Lung (tissue), 12 donors: Measurements from ENCODE around the gene KANK2. TPM values are rescaled to one million over a fixed set of nuclear protein-coding genes. Genes with fewer than 3 reads are reported as not detected.
"Not testable (repeated sequence)": the region's sequence is repeated elsewhere in the genome, so short reads cannot be mapped to it uniquely, and the experiment has no call there.

Source experiments
- ATAC-seq: fragments of 200-7000 bp; cut with Tn5 transposase; one replicate; pipeline ENCODE4 v1.9.1; 2020; ENCODE audit warnings: moderate number of reproducible peaks; ENCODE audit not compliant: insufficient read depth, low FRiP score
- DNase-seq, 3 donors: peaks; one replicate each; pipeline ENCODE4 v3.0.0-alpha.2; 2013 to 2017
- H3K27ac ChIP-seq, 2 donors: one replicate each; pipeline ENCODE4 v1.5.1; 2013; ENCODE audit warnings: mild to moderate bottlenecking in 2 of 2, moderate library complexity in 2 of 2, control low read depth in 1 of 2, inconsistent platforms in 1 of 2, low read depth in 1 of 2, low read length in 1 of 2
- H3K27me3 ChIP-seq, 3 donors: one replicate each; pipeline ENCODE4 v1.5.1; 2013; ENCODE audit warnings: low read length in 2 of 3; ENCODE audit not compliant: control insufficient read depth in 3 of 3, insufficient read depth in 3 of 3
- H3K36me3 ChIP-seq, 4 donors: one replicate each; pipeline ENCODE4 v1.5.1; 2013; ENCODE audit warnings: low read length in 4 of 4, mild to moderate bottlenecking in 1 of 4, moderate library complexity in 1 of 4; ENCODE audit not compliant: control insufficient read depth in 4 of 4, insufficient read depth in 4 of 4
- H3K4me1 ChIP-seq, 5 donors: one replicate each; pipeline ENCODE4 v1.5.1; 2013; ENCODE audit warnings: low read length in 5 of 5, mild to moderate bottlenecking in 2 of 5, moderate library complexity in 1 of 5; ENCODE audit not compliant: control insufficient read depth in 5 of 5, insufficient read depth in 5 of 5
- H3K4me3 ChIP-seq: one replicate; pipeline ENCODE4 v1.5.1; 2013; ENCODE audit warnings: mild to moderate bottlenecking, control low read depth, moderate library complexity
- H3K9ac ChIP-seq, 2 donors: one replicate each; pipeline ENCODE4 v1.5.1; 2013; ENCODE audit warnings: low read length in 2 of 2, control low read depth in 1 of 2; ENCODE audit not compliant: insufficient read depth in 1 of 2
- H3K9me3 ChIP-seq, 4 donors: one replicate each; pipeline ENCODE4 v1.5.1; 2013; ENCODE audit warnings: low read length in 3 of 4, mild to moderate bottlenecking in 1 of 4, moderate library complexity in 1 of 4; ENCODE audit not compliant: control insufficient read depth in 4 of 4, insufficient read depth in 3 of 4
- WGBS, 2 donors: extraction: QIAGEN DNeasy Blood & Tissue Kit; methylation state at CpG; one replicate each; pipeline ENCODE4 v1.1.7; 2013; 5-methylcytosine and 5-hydroxymethylcytosine counted together
- polyA plus RNA-seq, 2 donors: library from polyadenylated mRNA; stranded (reverse); fragments of 200-250 nt; gene quantifications; one replicate each; pipeline ENCODE4 v1.2.1, GENCODE V29; 2013
- total RNA-seq, 2 donors: library from RNA; depleted of rRNA in 1 of 2; stranded (reverse); fragments of >200 nt in 1 of 2; gene quantifications; one replicate each; pipeline ENCODE4 v1.2.1, GENCODE V29; 2014 to 2021
- TF ChIP-seq, protein P1 (sequence below): IDR thresholded peaks from 2 replicates; pipeline ENCODE4 v1.5.1; 2012; ENCODE audit warnings: mild to moderate bottlenecking; ENCODE audit errors: control extremely low read depth, extremely low read depth
- donor health status: control.
- donor health status: control.
- donor health status: Bipolar disorder and iron deficiency.
- donor health status: healthy.
- donor health status: DM: yes; HTN: yes; CAD: no.

The KANK2 gene
- total and polyA plus RNA-seq, 4 donors, result 90.1 to 164 (median 113) TPM

DNA sequence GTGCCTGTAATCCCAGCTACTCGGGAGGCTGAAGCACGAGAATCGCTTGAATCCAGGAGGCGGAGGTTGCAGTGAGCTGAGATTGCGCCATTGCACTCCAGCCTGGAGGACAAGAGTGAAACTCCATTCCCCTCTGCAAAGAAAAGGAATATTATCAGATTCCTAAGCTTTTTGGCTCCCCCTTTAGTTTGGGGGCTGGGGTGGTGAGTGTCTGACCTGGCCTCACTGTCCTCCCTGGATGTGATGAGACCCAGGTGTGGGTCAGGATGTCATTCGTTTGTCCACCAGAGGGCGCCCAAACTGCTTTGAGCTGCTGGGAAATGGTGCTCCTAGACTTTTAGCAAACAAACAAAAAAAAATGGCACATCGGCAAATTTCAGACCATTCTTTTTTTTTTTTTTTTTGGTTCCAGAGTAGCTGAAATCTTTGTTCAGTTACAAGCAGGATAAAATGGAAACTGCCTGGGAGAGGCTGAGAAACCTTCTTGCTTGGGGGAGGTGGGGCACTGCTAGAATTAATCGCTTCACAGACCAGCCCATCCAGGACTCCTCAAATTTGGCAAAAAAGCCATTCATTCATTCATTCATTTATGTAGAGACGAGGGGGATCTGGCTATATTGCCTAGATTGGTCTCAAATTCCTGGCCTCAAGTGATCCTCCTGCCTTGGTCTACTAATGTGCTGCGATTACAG is 71.2 kb downstream of the KANK2 start:
- Histone ChIP-seq H3K9ac (peak overlapping the region in 1 of 2 donors; percentile 42), H3K4me3 (no peak overlapping the region), H3K27me3 (no peaks in the 10 kb centered on the region), H3K27ac (peak overlapping the region in 1 of 2 donors; percentile 28), H3K4me1 (peaks cover 0 to 11% (median 0%) of the 10 kb centered on the region in 5 donors), H3K9me3 (no peaks in the 10 kb centered on the region), H3K36me3 (peaks cover 16 to 50% (median 31%) of the 10 kb centered on the region in 4 donors)
- no peak for ATAC-seq
- TF ChIP-seq, protein P1, sequence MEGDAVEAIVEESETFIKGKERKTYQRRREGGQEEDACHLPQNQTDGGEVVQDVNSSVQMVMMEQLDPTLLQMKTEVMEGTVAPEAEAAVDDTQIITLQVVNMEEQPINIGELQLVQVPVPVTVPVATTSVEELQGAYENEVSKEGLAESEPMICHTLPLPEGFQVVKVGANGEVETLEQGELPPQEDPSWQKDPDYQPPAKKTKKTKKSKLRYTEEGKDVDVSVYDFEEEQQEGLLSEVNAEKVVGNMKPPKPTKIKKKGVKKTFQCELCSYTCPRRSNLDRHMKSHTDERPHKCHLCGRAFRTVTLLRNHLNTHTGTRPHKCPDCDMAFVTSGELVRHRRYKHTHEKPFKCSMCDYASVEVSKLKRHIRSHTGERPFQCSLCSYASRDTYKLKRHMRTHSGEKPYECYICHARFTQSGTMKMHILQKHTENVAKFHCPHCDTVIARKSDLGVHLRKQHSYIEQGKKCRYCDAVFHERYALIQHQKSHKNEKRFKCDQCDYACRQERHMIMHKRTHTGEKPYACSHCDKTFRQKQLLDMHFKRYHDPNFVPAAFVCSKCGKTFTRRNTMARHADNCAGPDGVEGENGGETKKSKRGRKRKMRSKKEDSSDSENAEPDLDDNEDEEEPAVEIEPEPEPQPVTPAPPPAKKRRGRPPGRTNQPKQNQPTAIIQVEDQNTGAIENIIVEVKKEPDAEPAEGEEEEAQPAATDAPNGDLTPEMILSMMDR, result peak; percentile 54
- DNase-seq, result peak; percentile 83 to 87 (median 87)
- 58 to 61% methylated on average over 11 of the region's 11 CpGs for WGBS, 2 donors

DNA sequence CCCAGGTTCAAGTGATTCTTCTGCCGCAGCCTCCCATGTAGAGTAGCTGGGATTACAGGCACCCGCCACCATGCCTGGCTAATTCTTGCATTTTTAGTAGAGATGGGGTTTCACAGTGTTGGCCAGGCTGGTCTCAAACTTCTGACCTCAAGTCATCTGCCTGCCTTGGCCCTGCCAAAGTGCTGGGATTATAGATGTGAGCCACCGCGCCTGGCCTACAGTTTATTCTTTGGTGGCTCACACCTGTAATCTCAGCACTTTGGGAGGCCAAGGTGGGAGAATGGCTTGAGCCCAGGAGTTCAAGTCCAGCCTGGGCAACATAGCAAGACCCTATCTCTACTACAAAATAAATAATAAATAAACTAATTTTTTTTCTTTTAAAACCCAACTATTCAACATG is 73.2 kb downstream of the KANK2 start:
- H3K36me3 ChIP-seq, result peaks cover 20 to 43% (median 27%) of the 10 kb centered on the region in 4 donors
- H3K27ac ChIP-seq, H3K4me3 ChIP-seq, DNase-seq, H3K4me1 ChIP-seq, H3K9ac ChIP-seq, ATAC-seq, H3K9me3 ChIP-seq, H3K27me3 ChIP-seq: not testable (repeated sequence)
- WGBS, 2 donors, result 98 to 99% methylated on average over 4 of the region's 4 CpGs

DNA sequence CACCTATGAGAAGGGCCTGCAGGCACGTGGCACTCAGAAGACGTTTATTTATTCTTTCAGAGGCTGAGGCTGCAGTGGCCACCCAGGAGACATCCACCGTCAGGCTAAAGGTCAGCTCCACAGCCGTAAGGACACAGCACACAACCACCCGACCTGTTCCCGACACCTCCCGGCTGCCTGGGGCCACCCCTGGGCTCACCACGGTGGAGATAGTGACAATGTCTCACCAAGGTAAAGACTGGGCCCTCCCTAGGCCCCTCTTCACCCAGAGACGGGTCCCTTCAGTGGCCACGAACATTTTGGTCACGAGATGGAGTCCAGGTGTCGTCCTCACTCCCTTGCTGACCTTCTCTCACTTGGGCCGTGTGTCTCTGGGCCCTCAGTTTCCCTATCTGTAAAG is 74.2 kb downstream of the KANK2 start:
- H3K36me3 ChIP-seq, result peaks cover 24 to 45% (median 29%) of the 10 kb centered on the region in 4 donors
- H3K4me1 ChIP-seq, result peaks cover 0 to 8% (median 0%) of the 10 kb centered on the region in 5 donors
- ATAC-seq, result no peak
- H3K9me3 ChIP-seq, result no peaks in the 10 kb centered on the region
- H3K27me3 ChIP-seq, result no peaks in the 10 kb centered on the region
- no peak overlapping the region for H3K27ac ChIP-seq
- 91 to 94% methylated on average over 13 of the region's 13 CpGs for WGBS, 2 donors
- H3K4me3 ChIP-seq, result no peak overlapping the region
- DNase-seq, result no peak
- TF ChIP-seq, protein P1, result no peak
- H3K9ac ChIP-seq, result no peak overlapping the region

DNA sequence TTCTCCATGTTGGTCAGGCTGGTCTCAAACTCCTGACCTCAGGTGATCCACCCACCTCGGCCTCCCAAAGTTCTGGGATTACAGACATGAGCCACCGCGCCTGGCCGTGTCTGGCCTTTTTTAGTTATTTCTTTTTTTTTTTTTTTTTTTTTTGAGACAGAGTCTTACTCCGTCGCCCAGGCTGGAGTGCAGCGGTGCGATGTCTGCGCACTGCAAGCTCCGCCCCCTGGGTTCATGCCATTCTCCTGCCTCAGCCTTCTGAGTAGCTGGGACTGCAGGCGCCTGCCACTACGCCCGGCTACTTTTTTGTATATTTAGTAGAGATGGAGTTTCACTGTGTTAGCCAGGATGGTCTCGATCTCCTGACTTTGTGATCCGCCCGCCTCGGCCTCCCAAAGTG is 75.4 kb downstream of the KANK2 start:
- 93 to 95% methylated on average over 15 to 17 of the region's 17 CpGs for WGBS, 2 donors
- H3K27me3 ChIP-seq, H3K4me3 ChIP-seq, H3K9me3 ChIP-seq, DNase-seq, ATAC-seq, H3K4me1 ChIP-seq, H3K27ac ChIP-seq, H3K9ac ChIP-seq: not testable (repeated sequence)
- H3K36me3 ChIP-seq, result peaks cover 20 to 43% (median 24%) of the 10 kb centered on the region in 4 donors
